ENCODE measurements around the gene CDYL.

- TF ChIP-seq, protein P1, sequence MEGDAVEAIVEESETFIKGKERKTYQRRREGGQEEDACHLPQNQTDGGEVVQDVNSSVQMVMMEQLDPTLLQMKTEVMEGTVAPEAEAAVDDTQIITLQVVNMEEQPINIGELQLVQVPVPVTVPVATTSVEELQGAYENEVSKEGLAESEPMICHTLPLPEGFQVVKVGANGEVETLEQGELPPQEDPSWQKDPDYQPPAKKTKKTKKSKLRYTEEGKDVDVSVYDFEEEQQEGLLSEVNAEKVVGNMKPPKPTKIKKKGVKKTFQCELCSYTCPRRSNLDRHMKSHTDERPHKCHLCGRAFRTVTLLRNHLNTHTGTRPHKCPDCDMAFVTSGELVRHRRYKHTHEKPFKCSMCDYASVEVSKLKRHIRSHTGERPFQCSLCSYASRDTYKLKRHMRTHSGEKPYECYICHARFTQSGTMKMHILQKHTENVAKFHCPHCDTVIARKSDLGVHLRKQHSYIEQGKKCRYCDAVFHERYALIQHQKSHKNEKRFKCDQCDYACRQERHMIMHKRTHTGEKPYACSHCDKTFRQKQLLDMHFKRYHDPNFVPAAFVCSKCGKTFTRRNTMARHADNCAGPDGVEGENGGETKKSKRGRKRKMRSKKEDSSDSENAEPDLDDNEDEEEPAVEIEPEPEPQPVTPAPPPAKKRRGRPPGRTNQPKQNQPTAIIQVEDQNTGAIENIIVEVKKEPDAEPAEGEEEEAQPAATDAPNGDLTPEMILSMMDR (conservative IDR thresholded peaks at IDR 0.05 in 1 of 2, IDR thresholded peaks at IDR 0.05 in 1 of 2; ENCODE audit: extremely low read depth in 1 of 2, insufficient read depth in 1 of 2, low read depth in 1 of 2, low read length in 2 of 2), result peak in 1 of 2 donors; percentile 27
- TF ChIP-seq EZH2 (IDR thresholded peaks at IDR 0.05; ENCODE audit: borderline replicate concordance, low read length), result no peak
Measured at GRCh38 chr6:4848382-4849068, 72.3 kb downstream of the CDYL start.
